ENCODE results near the gene PSORS1C1. TPM values are rescaled to one million over a fixed set of nuclear protein-coding genes. Genes with fewer than 3 reads are reported as not detected.

The PSORS1C1 gene
- total RNA-seq, 1 experiment from 2014 or later = 0.48 TPM

GRCh38 chr6:31178143-31179041, 63.8 kb downstream of the PSORS1C1 start:
- Mint-ChIP-seq H3K27ac (peak overlapping the region in 2 of 3 experiments; percentile 10 to 41; a peak in 2 of 7 replicates), H3K4me3 (no peak overlapping the region), H3K9me3 (no peaks in the 10 kb centered on the region; a peak in 1 of 5 replicates), H3K27me3 (ENCODE audit: low read depth) (0 out of 2 replicates have a peak, but pooled peaks cover 1% of the 10 kb centered on the region), H3K4me1 (peaks cover 36 to 41% of the 10 kb centered on the region in 2 experiments), H3K36me3 (ENCODE audit: insufficient read depth in 1 of 3, low read depth in 3 of 3) (peaks cover 0 to 6% (median 4%) of the 10 kb centered on the region in 3 experiments; a peak in 4 of 7 replicates)
- no peak overlapping the region for H3K4me2 ChIP-seq (ENCODE audit: insufficient read depth, insufficient read length, low read length)
- H2BK12ac ChIP-seq (ENCODE audit: insufficient read length, low read depth, low read length) = no peak overlapping the region
- H4K91ac ChIP-seq (ENCODE audit: insufficient read length, low read depth, low read length) = no peak overlapping the region
- H3K23ac ChIP-seq (ENCODE audit: insufficient read length, low read depth, low read length) = no peak overlapping the region
- no peak overlapping the region for H2BK120ac ChIP-seq (ENCODE audit: low read depth, low read length, poor library complexity, severe bottlenecking)
- DNase-seq = no peak
- H3K27ac ChIP-seq (ENCODE audit: insufficient read length, low read depth, low read length) = no peak overlapping the region
- H4K8ac ChIP-seq (replicated peaks; ENCODE audit: insufficient read length, low read depth, low read length) = no peak overlapping the region
- H3K9ac ChIP-seq (ENCODE audit: extremely low read depth, insufficient read length, low read length) = no peak overlapping the region
- H3K23me2 ChIP-seq (ENCODE audit: insufficient read length, low read depth, low read length, poor library complexity, severe bottlenecking) = peaks cover under 1% of the 10 kb centered on the region
- peaks cover 7% of the 10 kb centered on the region for H3K4me1 ChIP-seq (ENCODE audit: insufficient read depth, low read length)
- H3K18ac ChIP-seq (ENCODE audit: insufficient read length, low read depth, low read length) = no peak overlapping the region
- no peak overlapping the region for H3T11ph ChIP-seq (ENCODE audit: low read length)
- H2BK15ac ChIP-seq (ENCODE audit: low read depth, low read length) = no peak overlapping the region
- H2BK20ac ChIP-seq (ENCODE audit: low read depth, low read length, poor library complexity, severe bottlenecking) = no peak overlapping the region
- no peak overlapping the region for H3K56ac ChIP-seq (ENCODE audit: insufficient read length, low read depth, low read length)
- H3K9me3 ChIP-seq (ENCODE audit: control insufficient read depth, low read depth, low read length) = no peaks in the 10 kb centered on the region
- H4K20me1 ChIP-seq (ENCODE audit: control insufficient read depth, insufficient read depth, insufficient read length) = no peaks in the 10 kb centered on the region
- TF ChIP-seq CTCF (conservative IDR thresholded peaks at IDR 0.05) = no peak
- no peak overlapping the region for H4K5ac ChIP-seq (ENCODE audit: insufficient read length, low read depth, low read length)
- H3K14ac ChIP-seq (ENCODE audit: insufficient read depth, low read length) = no peak overlapping the region
- H3K27me3 ChIP-seq (ENCODE audit: insufficient read depth, low read length) = no peaks in the 10 kb centered on the region
- H3K79me1 ChIP-seq (ENCODE audit: insufficient read depth, low read depth, low read length, poor library complexity, severe bottlenecking) = no peaks in the 10 kb centered on the region
- no CpG with 5 or more reads among the region's 8 CpGs for WGBS (ENCODE audit: extremely low coverage, insufficient read length, low lambda C conversion rate)
- H2AK5ac ChIP-seq (ENCODE audit: insufficient read length, low read length) = no peak overlapping the region
- no peak overlapping the region for H2AFZ ChIP-seq (ENCODE audit: low read length)
- H3K4ac ChIP-seq (ENCODE audit: low read depth, low read length) = no peak overlapping the region
- no peak overlapping the region for H2BK5ac ChIP-seq (ENCODE audit: insufficient read length, low read length)
- H3K79me2 ChIP-seq (ENCODE audit: insufficient read depth, low read length) = peaks cover 3% of the 10 kb centered on the region; the same call in 1 of the 2 replicates
